GM10266 (cell line): ENCODE measurements around the gene GRM7.

Source experiments
- DNase-seq: peaks from one replicate; pipeline ENCODE4 v3.0.0; 2012; ENCODE audit errors: extremely low spot score
- CTCF ChIP-seq: IDR thresholded peaks from 2 replicates; pipeline ENCODE4 v1.5.1; 2012; ENCODE audit warnings: mild to moderate bottlenecking, low read depth; ENCODE audit not compliant: control insufficient read depth, insufficient read depth; ENCODE audit errors: missing control alignments

The GRM7 gene

GRCh38 chr3:7306901-7307300 lies 446.0 kb downstream of the GRM7 start:
- DNase-seq = no peak
- no peak for TF ChIP-seq CTCF

GRCh38 chr3:7307410-7307809 lies 446.5 kb downstream of the GRM7 start:
- TF ChIP-seq CTCF = no peak
- no peak for DNase-seq

GRCh38 chr3:7309641-7310102 lies 448.8 kb downstream of the GRM7 start:
- no peak for TF ChIP-seq CTCF
- DNase-seq = no peak

GRCh38 chr3:7315037-7315436 lies 454.1 kb downstream of the GRM7 start:
- DNase-seq = no peak
- TF ChIP-seq CTCF = no peak

GRCh38 chr3:7322957-7323669 lies 462.2 kb downstream of the GRM7 start:
- no peak for DNase-seq
- TF ChIP-seq CTCF = no peak

- TF ChIP-seq CTCF = no peak
- no peak for DNase-seq
Observed at GRCh38 chr3:7328339-7328738, 467.4 kb downstream of the GRM7 start.

GRCh38 chr3:7332696-7333095 lies 471.8 kb downstream of the GRM7 start:
- no peak for DNase-seq
- TF ChIP-seq CTCF = no peak
